WERI-Rb-1 (cell line): ENCODE data around the gene INSIG2.

Experiments used
- DNase-seq: peaks from one replicate; pipeline ENCODE4 v3.0.0-alpha.2; 2020
- H3K27ac ChIP-seq: fragments of 250-450 bp; sonication (Bioruptor Pico); 2 replicates; pipeline ENCODE4 v1.5.1; 2020; ENCODE audit warnings: mild to moderate bottlenecking, moderate library complexity
- H3K27me3 ChIP-seq: fragments of 250-450 bp; sonication (Bioruptor Pico); 2 replicates; pipeline ENCODE4 v1.5.1; 2021; ENCODE audit warnings: mild to moderate bottlenecking, low read depth, moderate library complexity; ENCODE audit not compliant: insufficient read depth, severe bottlenecking
- H3K36me3 ChIP-seq: fragments of 250-450 bp; sonication (Bioruptor Pico); 2 replicates; pipeline ENCODE4 v1.5.1; 2020; ENCODE audit warnings: mild to moderate bottlenecking, moderate library complexity
- H3K4me3 ChIP-seq: 2 replicates; pipeline ENCODE4 v1.5.1; 2011; ENCODE audit warnings: low read depth, mild to moderate bottlenecking, control low read depth, low read length
- H3K9me3 ChIP-seq: fragments of 250-450 bp; sonication (Bioruptor Pico); 2 replicates; pipeline ENCODE4 v1.5.1; 2021; ENCODE audit warnings: mild to moderate bottlenecking, moderate library complexity; ENCODE audit not compliant: severe bottlenecking
- CTCF ChIP-seq: IDR thresholded peaks from 2 replicates; pipeline ENCODE4 v1.5.1; 2011; ENCODE audit warnings: low read depth, mild to moderate bottlenecking, control low read depth, inconsistent platforms, low read length

Gene INSIG2

GRCh38 chr2:118077636-118078247 lies 10.5 kb upstream of the INSIG2 start:
- no peak for TF ChIP-seq CTCF
- Histone ChIP-seq H3K27ac (no peak overlapping the region), H3K27me3 (peaks cover 90% of the 10 kb centered on the region), H3K4me3 (no peak overlapping the region), H3K36me3 (no peaks in the 10 kb centered on the region), H3K9me3 (no peaks in the 10 kb centered on the region)
- DNase-seq: no peak

GRCh38 chr2:118078734-118079133 lies 9.5 kb upstream of the INSIG2 start:
- DNase-seq: no peak
- no peaks in the 10 kb centered on the region for H3K36me3 ChIP-seq
- no peak overlapping the region for H3K4me3 ChIP-seq
- no peak overlapping the region for H3K27ac ChIP-seq
- H3K9me3 ChIP-seq: no peaks in the 10 kb centered on the region
- H3K27me3 ChIP-seq: peaks cover 86% of the 10 kb centered on the region
- no peak for TF ChIP-seq CTCF

- Histone ChIP-seq H3K27me3 (peaks cover 54% of the 10 kb centered on the region), H3K27ac (no peak overlapping the region), H3K4me3 (no peak overlapping the region), H3K36me3 (no peaks in the 10 kb centered on the region), H3K9me3 (no peaks in the 10 kb centered on the region)
- TF ChIP-seq CTCF: no peak
- no peak for DNase-seq
Observed at GRCh38 chr2:118084491-118085089, 3.7 kb upstream of the INSIG2 start.

- H3K27me3 ChIP-seq: peaks cover 48% of the 10 kb centered on the region
- H3K4me3 ChIP-seq: no peak overlapping the region
- H3K9me3 ChIP-seq: no peaks in the 10 kb centered on the region
- no peak overlapping the region for H3K27ac ChIP-seq
- no peaks in the 10 kb centered on the region for H3K36me3 ChIP-seq
- DNase-seq: no peak
- TF ChIP-seq CTCF: no peak
Observed at GRCh38 chr2:118085173-118086023, 2.9 kb upstream of the INSIG2 start.

DNA sequence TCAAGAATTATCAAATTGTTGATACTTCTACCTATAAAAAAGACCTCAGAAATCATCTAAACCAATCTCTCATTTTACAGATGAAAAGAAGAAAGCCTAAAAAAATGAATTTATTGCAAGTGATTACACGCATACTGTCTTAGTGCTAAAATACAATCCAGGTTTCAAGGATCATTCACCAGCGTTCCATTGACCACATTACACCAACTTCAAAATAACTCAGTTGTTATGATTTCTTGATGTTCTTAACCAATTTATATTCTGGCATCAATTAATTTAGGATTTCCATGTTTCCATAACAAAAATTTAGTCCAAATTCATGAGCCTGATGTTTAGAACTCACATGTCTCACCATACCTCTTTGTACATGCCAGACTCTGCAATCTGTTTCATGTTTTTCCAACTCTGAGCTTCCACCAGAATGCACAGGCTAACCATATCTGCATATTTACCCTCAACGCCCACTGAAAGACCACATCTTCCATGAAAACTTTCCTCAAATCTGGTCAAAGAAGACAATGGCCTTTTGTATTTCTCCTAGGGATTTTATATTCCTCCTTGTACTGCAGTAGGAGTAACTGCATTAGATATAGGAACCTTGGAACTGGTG lies 2.1 kb upstream of the INSIG2 start:
- Histone ChIP-seq H3K4me3 (no peak overlapping the region), H3K27me3 (peaks cover 42% of the 10 kb centered on the region), H3K9me3 (no peaks in the 10 kb centered on the region), H3K27ac (no peak overlapping the region), H3K36me3 (no peaks in the 10 kb centered on the region)
- DNase-seq: no peak
- no peak for TF ChIP-seq CTCF
